PFSK-1 (cell line): Measurements from ENCODE around the gene VAT1.

Source experiments
- FOXP2 ChIP-seq: optimal IDR thresholded peaks from 2 replicates; pipeline ENCODE3; 2011; ENCODE audit warnings: borderline replicate concordance, control low read depth, inconsistent platforms; ENCODE audit not compliant: insufficient read depth; ENCODE audit errors: extremely low read length, extremely low read depth
- POLR2AphosphoS5 ChIP-seq: IDR thresholded peaks from 2 replicates; pipeline ENCODE4 v1.6.1; 2012; ENCODE audit warnings: low read depth, mild to moderate bottlenecking, control low read depth, low read length, moderate library complexity
- REST ChIP-seq, 2 experiments: IDR thresholded peaks; 2 replicates each; pipeline versions ENCODE4 v1.6.1 to v1.8.0; 2011 to 2012; ENCODE audit warnings: low read depth in 2 of 2, low read length in 2 of 2, control low read depth in 1 of 2, inconsistent platforms in 1 of 2, mild to moderate bottlenecking in 1 of 2, moderate library complexity in 1 of 2; ENCODE audit not compliant: insufficient read depth in 1 of 2
- SIN3A ChIP-seq: IDR thresholded peaks from 2 replicates; pipeline ENCODE4 v1.6.1; 2012; ENCODE audit warnings: mild to moderate bottlenecking, low read length, moderate library complexity, borderline replicate concordance; ENCODE audit not compliant: insufficient read depth
- TAF1 ChIP-seq: IDR thresholded peaks from 2 replicates; pipeline ENCODE4 v1.6.1; 2012; ENCODE audit warnings: low read length, control low read depth, borderline replicate concordance; ENCODE audit not compliant: insufficient read depth

The VAT1 gene

GRCh38 chr17:43014020-43014648 is 8.1 kb downstream of the VAT1 start:
- TF ChIP-seq FOXP2, result no peak

GRCh38 chr17:43013296-43013695 is 8.9 kb downstream of the VAT1 start:
- TF ChIP-seq SIN3A (no peak), POLR2AphosphoS5 (no peak), REST (IDR thresholded peaks at IDR 0.05; ENCODE audit: insufficient read depth in 1 of 2, low read depth in 2 of 2, low read length in 2 of 2) (no peak), FOXP2 (no peak), TAF1 (no peak)

GRCh38 chr17:43011728-43012472 is 10.3 kb downstream of the VAT1 start:
- TF ChIP-seq TAF1 (no peak), SIN3A (no peak), POLR2AphosphoS5 (no peak), FOXP2 (no peak), REST (IDR thresholded peaks at IDR 0.05; ENCODE audit: insufficient read depth in 1 of 2, low read depth in 2 of 2, low read length in 2 of 2) (no peak)

- no peak for TF ChIP-seq FOXP2
- TF ChIP-seq REST (IDR thresholded peaks at IDR 0.05; ENCODE audit: insufficient read depth in 1 of 2, low read depth in 2 of 2, low read length in 2 of 2), result no peak
- no peak for TF ChIP-seq POLR2AphosphoS5
- TF ChIP-seq SIN3A, result no peak
- no peak for TF ChIP-seq TAF1
Observed at GRCh38 chr17:43010667-43011308, 11.4 kb downstream of the VAT1 start.

GRCh38 chr17:43006639-43007551 is 15.3 kb downstream of the VAT1 start, which contains the start of gene IFI35:
TSS of gene IFI35 (plus strand) at chr17:43006784. CDS start at chr17:43006948, 164 bp downstream.
- TF ChIP-seq FOXP2 (no peak), POLR2AphosphoS5 (peak; percentile 65), TAF1 (no peak)
